K562 (cell line): ENCODE results near the gene SLC33A1. TPM values are rescaled to one million over a fixed set of nuclear protein-coding genes. Genes with fewer than 3 reads are reported as not detected.

Experiments
- ATAC-seq: fragments of 200-7000 bp; cut with Tn5 transposase; 3 replicates; pipeline ENCODE4 v1.9.1; 2020; ENCODE audit warnings: moderate library complexity
- BruUV-seq: library from RNA; stranded (reverse); fragments of 400-500 nt; replicated peaks from 2 replicates; lab custom pipeline; 2021; lab: Mats Ljungman, UMichigan
- CTCF ChIA-PET: fragments of 300-600 bp; formaldehyde crosslinking; extraction: SDS; loops from one replicate; lab custom pipeline; 2021; ENCODE audit warnings: low intra/inter-chr PET ratio; lab: Yijun Ruan, JAX
- POLR2A ChIA-PET: fragments of 300-600, 350-650 bp; sonication (Branson Sonifier 250); formaldehyde crosslinking; extraction: SDS; loops from one replicate; lab custom pipeline; 2021; ENCODE audit warnings: antibody characterized with exemption, inconsistent platforms; lab: Yijun Ruan, JAX
- DNase-seq, 4 experiments: peaks; one replicate each; pipeline versions ENCODE4 v3.0.0 to v3.0.0-alpha.2; 2011 to 2018; ENCODE audit warnings: low spot score in 3 of 4, mixed read lengths in 3 of 4; ENCODE audit errors: extremely low read depth in 1 of 4
- FAIRE-seq: peaks from 2 replicates; lab custom pipeline; 2011; peaks lifted over from hg19 to GRCh38; lab: Jason Lieb, UNC
- H2AFZ ChIP-seq: 2 replicates; pipeline ENCODE4 v1.6.0; 2011; ENCODE audit warnings: low read depth, low read length, control low read depth, inconsistent platforms
- H3K27ac ChIP-seq: fragments of 200-600 bp; 3 replicates; pipeline ENCODE4 v1.8.0; 2011; ENCODE audit warnings: low read depth, mild to moderate bottlenecking, control low read depth, inconsistent platforms, low read length, moderate library complexity, mixed read lengths; ENCODE audit errors: extremely low read depth
- H3K27me3 ChIP-seq, 2 experiments: fragments of 300-600 bp in 1 of 2; 2 replicates in 1 of 2; 3 replicates in 1 of 2; pipeline versions ENCODE4 v1.6.0 to v1.8.0; 2011; ENCODE audit warnings: inconsistent platforms in 2 of 2, low read length in 2 of 2, mild to moderate bottlenecking in 1 of 2, mixed read lengths in 1 of 2, moderate library complexity in 1 of 2; ENCODE audit not compliant: control insufficient read depth in 2 of 2, insufficient read depth in 2 of 2
- H3K36me3 ChIP-seq: fragments of 300-600 bp; 3 replicates; pipeline ENCODE4 v1.8.0; 2011; ENCODE audit warnings: mild to moderate bottlenecking, low read length, inconsistent platforms; ENCODE audit not compliant: control insufficient read depth, insufficient read depth
- H3K4me1 ChIP-seq, 2 experiments: fragments of 200-600 bp in 1 of 2; replicated peaks in 1 of 2; 2 replicates in 1 of 2; 3 replicates in 1 of 2; pipeline versions ENCODE4 v1.5.1 to v1.8.0; 2011; ENCODE audit warnings: inconsistent platforms in 2 of 2, low read length in 2 of 2, mild to moderate bottlenecking in 1 of 2, mixed read lengths in 1 of 2, moderate library complexity in 1 of 2; ENCODE audit not compliant: control insufficient read depth in 2 of 2, insufficient read depth in 2 of 2
- H3K4me2 ChIP-seq: 2 replicates; pipeline ENCODE4 v1.6.1; 2011; ENCODE audit warnings: low read length, control low read depth, inconsistent platforms, mixed read lengths; ENCODE audit not compliant: insufficient read depth
- H3K4me3 ChIP-seq: fragments of 200-600 bp; sonication (generic), shearing (Covaris generic); 2 replicates; pipeline ENCODE4 v1.5.1; 2016; ENCODE audit warnings: control low read depth, inconsistent platforms
- H3K79me2 ChIP-seq: fragments of 200-600 bp; 3 replicates; pipeline ENCODE4 v1.8.0; 2011; ENCODE audit warnings: low read length, inconsistent platforms; ENCODE audit not compliant: control insufficient read depth, insufficient read depth
- H3K9ac ChIP-seq, 2 experiments: 2 replicates each; pipeline versions ENCODE4 v1.6.0 to v1.6.1; 2011; ENCODE audit warnings: low read depth in 2 of 2, low read length in 2 of 2, control low read depth in 1 of 2, inconsistent platforms in 1 of 2, mild to moderate bottlenecking in 1 of 2, mixed read lengths in 1 of 2; ENCODE audit not compliant: insufficient read depth in 1 of 2
- H3K9me1 ChIP-seq: one replicate; pipeline ENCODE4 v1.6.0; 2011; ENCODE audit warnings: inconsistent platforms, mild to moderate bottlenecking, low read length, moderate library complexity; ENCODE audit not compliant: control insufficient read depth, insufficient read depth
- H3K9me3 ChIP-seq: replicated peaks from 2 replicates; pipeline ENCODE4 v1.5.1; 2011; ENCODE audit warnings: low read depth, low read length, inconsistent platforms; ENCODE audit not compliant: control insufficient read depth, insufficient read depth
- H4K20me1 ChIP-seq: replicated peaks from 2 replicates; pipeline ENCODE4 v1.6.1; 2011; ENCODE audit warnings: low read length, inconsistent platforms, mixed read lengths; ENCODE audit not compliant: control insufficient read depth, insufficient read depth
- BRD4 ChIP-seq: fragments of 200-600 bp; sonication (generic); IDR thresholded peaks from 2 replicates; pipeline ENCODE4 v1.6.1; 2017; ENCODE audit warnings: inconsistent platforms
- C11orf30 ChIP-seq: fragments of 450-650 bp; IDR thresholded peaks from 2 replicates; pipeline ENCODE4 v1.6.1; 2016; ENCODE audit warnings: low read depth, mild to moderate bottlenecking
- FOXJ2 ChIP-seq: fragments of 200-800 bp; sonication (Bioruptor generic); IDR thresholded peaks from 2 replicates; pipeline ENCODE4 v1.6.1; 2016; ENCODE audit warnings: missing genetic modification characterization, missing compliant biosample characterization
- HMG20B ChIP-seq: fragments of 250-450 bp; sonication (Bioruptor Pico); IDR thresholded peaks from 2 replicates; pipeline ENCODE4 v1.5.0; 2021; ENCODE audit warnings: mild to moderate bottlenecking
- KHSRP ChIP-seq: fragments of 450-650 bp; IDR thresholded peaks from 2 replicates; pipeline ENCODE4 v1.6.1; 2017
- MAFF ChIP-seq: IDR thresholded peaks from 2 replicates; pipeline ENCODE4 v1.6.1; 2012; ENCODE audit warnings: low read length, improper control_type of control experiment
- NEUROD1 ChIP-seq: fragments of 150-350 bp; IDR thresholded peaks from 2 replicates; pipeline ENCODE4 v1.6.1; 2014; ENCODE audit warnings: borderline replicate concordance, low read length, low read depth; ENCODE audit not compliant: partially characterized antibody
- NFE2 ChIP-seq: IDR thresholded peaks from 2 replicates; pipeline ENCODE4 v1.6.1; 2014; ENCODE audit warnings: antibody characterized with exemption, low read depth
- PCBP2 ChIP-seq: fragments of 200-400 bp; formaldehyde crosslinking; IDR thresholded peaks from 2 replicates; pipeline ENCODE4 v1.6.1; 2018; ENCODE audit warnings: low read length, low read depth, mild to moderate bottlenecking, moderate library complexity; ENCODE audit not compliant: poor library complexity, severe bottlenecking
- PYGO2 ChIP-seq: fragments of 450-650 bp; IDR thresholded peaks from 2 replicates; pipeline ENCODE4 v1.6.1; 2016; ENCODE audit warnings: mild to moderate bottlenecking, missing genetic modification characterization, moderate library complexity, missing compliant biosample characterization
- RBM34 ChIP-seq: fragments of 200-400 bp; formaldehyde crosslinking; IDR thresholded peaks from 2 replicates; pipeline ENCODE4 v1.6.1; 2018; ENCODE audit warnings: low read length, borderline replicate concordance; ENCODE audit not compliant: insufficient read depth
- SAP30 ChIP-seq: fragments of 200-600 bp; sonication (generic); IDR thresholded peaks from 2 replicates; pipeline ENCODE4 v1.6.1; 2012; ENCODE audit warnings: borderline replicate concordance, low read depth, mild to moderate bottlenecking, moderate library complexity, low read length, control low read depth, inconsistent platforms; ENCODE audit not compliant: insufficient read depth, poor library complexity, severe bottlenecking
- SP1 ChIP-seq: sonication (generic); formaldehyde crosslinking; IDR thresholded peaks from 2 replicates; pipeline ENCODE4 v1.8.1; 2022; ENCODE audit warnings: mild to moderate bottlenecking, missing genetic modification reagents
- ZBTB8A ChIP-seq: fragments of 450-650 bp; IDR thresholded peaks from 2 replicates; pipeline ENCODE4 v1.6.1; 2018; ENCODE audit warnings: mild to moderate bottlenecking, moderate library complexity; ENCODE audit not compliant: partially characterized antibody
- ZNF23 ChIP-seq: fragments of 250-450 bp; sonication (Bioruptor Pico); IDR thresholded peaks from 2 replicates; pipeline ENCODE4 v1.4.0; 2020; ENCODE audit warnings: mild to moderate bottlenecking
- ZNF274 ChIP-seq: IDR thresholded peaks from 2 replicates; pipeline ENCODE4 v1.6.1; 2011; ENCODE audit warnings: low read depth, mild to moderate bottlenecking, low read length, moderate library complexity, borderline replicate concordance
- ZNF282 ChIP-seq: sonication (generic); formaldehyde crosslinking; IDR thresholded peaks from 2 replicates; pipeline ENCODE4 v1.8.1; 2023; ENCODE audit warnings: missing genetic modification reagents
- WGBS: fragments of 100-300 bp; shearing (Covaris generic); methylation state at CpG from one replicate; pipeline ENCODE4 v1.1.6; 2016; ENCODE audit warnings: low coverage, mixed read lengths; ENCODE audit not compliant: insufficient coverage; ENCODE audit errors: missing lambda C conversion rate; 5-methylcytosine and 5-hydroxymethylcytosine counted together
- in situ Hi-C: fragments of 300-500 bp; cut with MboI; formaldehyde crosslinking; loops from 4 replicates; pipeline ENCODE4 v1.15.0; 2018; ENCODE audit warnings: inconsistent platforms, mixed read lengths
- intact Hi-C: fragments of 100-400 bp; cut with micrococcal nuclease; formaldehyde crosslinking; loops from 2 replicates; pipeline ENCODE4 v1.14.2; 2022
- polyA plus RNA-seq, 8 experiments: library from polyadenylated mRNA; depleted of rRNA in 4 of 8; stranded (reverse) in 5 of 8; unstranded in 3 of 8; fragments of >200 nt; fragmentation: Nextera tagmentation in 2 of 8; fragmentation: Illumina TruSeq in 1 of 8; extraction: Ambion mirVana in 2 of 8; extraction: Trizol in 1 of 8; gene quantifications; 2 replicates each; pipeline versions ENCODE4 v1.2.1 to v1.2.3, GENCODE V29; 2011 to 2014; ENCODE audit warnings: inconsistent platforms in 1 of 8, missing spikeins in 1 of 8
- total RNA-seq, 7 experiments: library from RNA; depleted of rRNA in 6 of 7; stranded (reverse); fragments of >200 nt in 6 of 7; fragmentation: Illumina TruSeq in 2 of 7; extraction: Trizol in 2 of 7; gene quantifications; 2 replicates each; pipeline versions ENCODE4 v1.2.1 to v1.2.3, GENCODE V29; 2011 to 2021; ENCODE audit warnings: low replicate concordance in 1 of 7
- TF ChIP-seq, protein P1 (sequence below), 2 experiments: fragments of 450-650 bp; IDR thresholded peaks; 2 replicates each; pipeline ENCODE4 v1.6.1; 2018; ENCODE audit warnings: mild to moderate bottlenecking in 2 of 2, low read depth in 1 of 2; ENCODE audit not compliant: partially characterized antibody in 2 of 2
- TF ChIP-seq, protein P2 (sequence below): sonication (generic); formaldehyde crosslinking; IDR thresholded peaks from 2 replicates; pipeline ENCODE4 v1.8.1; 2023; ENCODE audit warnings: mild to moderate bottlenecking, missing genetic modification reagents

The SLC33A1 gene
- total and polyA plus RNA-seq, 9 of the 15 experiments (the other 6 are each of a cell fraction or from before 2014, with no cell fraction given) = 6.2 to 26.8 (median 19.6) TPM

DNA sequence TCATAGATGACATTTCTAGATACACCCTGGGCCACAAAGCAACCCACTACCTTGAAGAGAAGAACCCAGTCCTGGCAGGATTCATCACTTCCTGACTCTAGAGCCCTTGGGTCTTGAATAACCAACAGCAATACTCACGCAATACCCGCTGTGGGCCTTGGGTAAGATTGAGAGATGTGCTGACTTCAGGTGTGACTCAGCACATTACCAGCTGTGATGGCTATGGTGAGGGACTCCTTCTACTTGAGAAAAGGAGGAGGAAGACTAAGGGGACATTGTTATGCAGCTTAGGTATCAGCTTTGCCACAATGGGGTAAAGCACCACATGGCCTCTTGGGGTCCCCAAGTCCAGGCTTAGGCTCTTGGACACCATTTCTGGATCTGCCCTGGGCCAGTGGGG, 63.0 kb downstream of the SLC33A1 start:
- Histone ChIP-seq H4K20me1 (no peaks in the 10 kb centered on the region), H3K4me2 (no peak overlapping the region), H3K79me2 (peaks cover 26% of the 10 kb centered on the region; the same call in 2 of the 3 replicates), H3K36me3 (peaks cover 14% of the 10 kb centered on the region; the same call in 2 of the 3 replicates), H3K4me1 (peaks cover 0 to 11% of the 10 kb centered on the region in 2 experiments; a peak in 3 of 5 replicates), H3K9me3 (no peaks in the 10 kb centered on the region; the same call in none of the 2 replicates), H3K4me3 (no peak overlapping the region), H3K9me1 (no peaks in the 10 kb centered on the region), H2AFZ (no peak overlapping the region), H3K9ac (no peak overlapping the region), H3K27ac (peak overlapping the region; percentile 65; the same call in 2 of the 3 replicates), H3K27me3 (no peaks in the 10 kb centered on the region)
- FAIRE-seq (peak; percentile 11), DNase-seq (peak in 1 of 4 experiments; percentile 36), ATAC-seq (peak; percentile 71)
- WGBS = 76% methylated on average over 2 of the region's 2 CpGs
- CTCF ChIA-PET = no interaction called here
- no TSS peak for BruUV-seq
- POLR2A ChIA-PET = interaction anchor here (2.1 kb wide), 1 partner anchor 15 kb away, joined by 12 read pairs; the partner anchor contains the start of gene C3orf33
- in situ Hi-C loops = no loop called here
- intact Hi-C loops = no loop called here
- TF ChIP-seq, protein P1, sequence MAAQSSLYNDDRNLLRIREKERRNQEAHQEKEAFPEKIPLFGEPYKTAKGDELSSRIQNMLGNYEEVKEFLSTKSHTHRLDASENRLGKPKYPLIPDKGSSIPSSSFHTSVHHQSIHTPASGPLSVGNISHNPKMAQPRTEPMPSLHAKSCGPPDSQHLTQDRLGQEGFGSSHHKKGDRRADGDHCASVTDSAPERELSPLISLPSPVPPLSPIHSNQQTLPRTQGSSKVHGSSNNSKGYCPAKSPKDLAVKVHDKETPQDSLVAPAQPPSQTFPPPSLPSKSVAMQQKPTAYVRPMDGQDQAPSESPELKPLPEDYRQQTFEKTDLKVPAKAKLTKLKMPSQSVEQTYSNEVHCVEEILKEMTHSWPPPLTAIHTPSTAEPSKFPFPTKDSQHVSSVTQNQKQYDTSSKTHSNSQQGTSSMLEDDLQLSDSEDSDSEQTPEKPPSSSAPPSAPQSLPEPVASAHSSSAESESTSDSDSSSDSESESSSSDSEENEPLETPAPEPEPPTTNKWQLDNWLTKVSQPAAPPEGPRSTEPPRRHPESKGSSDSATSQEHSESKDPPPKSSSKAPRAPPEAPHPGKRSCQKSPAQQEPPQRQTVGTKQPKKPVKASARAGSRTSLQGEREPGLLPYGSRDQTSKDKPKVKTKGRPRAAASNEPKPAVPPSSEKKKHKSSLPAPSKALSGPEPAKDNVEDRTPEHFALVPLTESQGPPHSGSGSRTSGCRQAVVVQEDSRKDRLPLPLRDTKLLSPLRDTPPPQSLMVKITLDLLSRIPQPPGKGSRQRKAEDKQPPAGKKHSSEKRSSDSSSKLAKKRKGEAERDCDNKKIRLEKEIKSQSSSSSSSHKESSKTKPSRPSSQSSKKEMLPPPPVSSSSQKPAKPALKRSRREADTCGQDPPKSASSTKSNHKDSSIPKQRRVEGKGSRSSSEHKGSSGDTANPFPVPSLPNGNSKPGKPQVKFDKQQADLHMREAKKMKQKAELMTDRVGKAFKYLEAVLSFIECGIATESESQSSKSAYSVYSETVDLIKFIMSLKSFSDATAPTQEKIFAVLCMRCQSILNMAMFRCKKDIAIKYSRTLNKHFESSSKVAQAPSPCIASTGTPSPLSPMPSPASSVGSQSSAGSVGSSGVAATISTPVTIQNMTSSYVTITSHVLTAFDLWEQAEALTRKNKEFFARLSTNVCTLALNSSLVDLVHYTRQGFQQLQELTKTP (IDR thresholded peaks at IDR 0.05; ENCODE audit: low read depth in 1 of 2, partially characterized antibody in 2 of 2) = no peak
- TF ChIP-seq ZNF282 (CRISPR knock-in tag) (no peak), RBM34 (no peak), ZNF23 (CRISPR knock-in tag) (no peak), FOXJ2 (tag) (no peak), ZBTB8A (no peak), PYGO2 (tag) (no peak), MAFF (peak; percentile 82), ZNF274 (no peak), C11orf30 (peak; percentile 91), NFE2 (peak; percentile 90), HMG20B (no peak), NEUROD1 (no peak), SAP30 (no peak), KHSRP (no peak), SP1 (no peak), PCBP2 (no peak), BRD4 (no peak)
- TF ChIP-seq, protein P2, sequence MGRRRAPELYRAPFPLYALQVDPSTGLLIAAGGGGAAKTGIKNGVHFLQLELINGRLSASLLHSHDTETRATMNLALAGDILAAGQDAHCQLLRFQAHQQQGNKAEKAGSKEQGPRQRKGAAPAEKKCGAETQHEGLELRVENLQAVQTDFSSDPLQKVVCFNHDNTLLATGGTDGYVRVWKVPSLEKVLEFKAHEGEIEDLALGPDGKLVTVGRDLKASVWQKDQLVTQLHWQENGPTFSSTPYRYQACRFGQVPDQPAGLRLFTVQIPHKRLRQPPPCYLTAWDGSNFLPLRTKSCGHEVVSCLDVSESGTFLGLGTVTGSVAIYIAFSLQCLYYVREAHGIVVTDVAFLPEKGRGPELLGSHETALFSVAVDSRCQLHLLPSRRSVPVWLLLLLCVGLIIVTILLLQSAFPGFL = no peak
